H1 (cell line): ENCODE data around the gene RHOU. TPM values are rescaled to one million over a fixed set of nuclear protein-coding genes. Genes with fewer than 3 reads are reported as not detected.

ENCODE experiments used
- CTCF ChIA-PET: fragments of 300-600 bp; sonication (Branson Sonifier 250); formaldehyde crosslinking; loops from one replicate; lab custom pipeline; 2021; ENCODE audit not compliant: partially characterized antibody; lab: Charles Lee
- POLR2A ChIA-PET: fragments of 300-600 bp; sonication (Branson Sonifier 250); formaldehyde crosslinking; loops from one replicate; lab custom pipeline; 2021; ENCODE audit warnings: inconsistent platforms; ENCODE audit not compliant: partially characterized antibody; lab: Charles Lee
- DNase-seq, 2 experiments: peaks; one replicate each; pipeline versions ENCODE4 v3.0.0 to v3.0.0-alpha.2; 2010 to 2022; ENCODE audit warnings: low spot score in 2 of 2, low read depth in 1 of 2, mixed read lengths in 1 of 2
- FAIRE-seq: peaks from 2 replicates; lab custom pipeline; 2011; peaks lifted over from hg19 to GRCh38; lab: Jason Lieb, UNC
- H2AFZ ChIP-seq: 2 replicates; pipeline ENCODE4 v1.8.1; 2012; ENCODE audit warnings: low read length, inconsistent platforms
- H2AK5ac ChIP-seq: 2 replicates; pipeline ENCODE4 v1.6.1; 2013; ENCODE audit warnings: low read depth, low read length
- H2BK120ac ChIP-seq: replicated peaks from 2 replicates; pipeline ENCODE3; 2013; ENCODE audit warnings: low read depth, low read length, inconsistent platforms
- H2BK12ac ChIP-seq: 2 replicates; pipeline ENCODE4 v1.6.1; 2013; ENCODE audit warnings: low read depth, low read length
- H2BK15ac ChIP-seq: 2 replicates; pipeline ENCODE4 v1.6.1; 2013; ENCODE audit warnings: low read length
- H2BK20ac ChIP-seq: 2 replicates; pipeline ENCODE4 v1.6.1; 2013; ENCODE audit warnings: low read length
- H2BK5ac ChIP-seq: 2 replicates; pipeline ENCODE4 v1.6.1; 2013; ENCODE audit warnings: low read depth, low read length
- H3K14ac ChIP-seq: 2 replicates; pipeline ENCODE4 v1.6.1; 2013; ENCODE audit warnings: inconsistent platforms; ENCODE audit not compliant: insufficient read length
- H3K18ac ChIP-seq: 2 replicates; pipeline ENCODE4 v1.6.1; 2013; ENCODE audit warnings: low read length; ENCODE audit errors: extremely low read depth
- H3K23ac ChIP-seq: 2 replicates; pipeline ENCODE4 v1.6.1; 2013; ENCODE audit warnings: inconsistent platforms; ENCODE audit not compliant: insufficient read length
- H3K23me2 ChIP-seq: 2 replicates; pipeline ENCODE4 v1.6.1; 2013; ENCODE audit warnings: low read depth, low read length
- H3K27ac ChIP-seq: 2 replicates; pipeline ENCODE4 v1.6.1; 2011; ENCODE audit warnings: low read depth, low read length, inconsistent platforms
- H3K27me3 ChIP-seq, 4 experiments: replicated peaks in 1 of 4; 1 replicate in 1 of 4; 2 replicates in 3 of 4; pipeline versions ENCODE4 v1.6.1 to v1.8.1; 2011 to 2013; ENCODE audit warnings: low read length in 3 of 4, mild to moderate bottlenecking in 3 of 4, inconsistent platforms in 2 of 4, mixed read lengths in 2 of 4, moderate library complexity in 1 of 4; ENCODE audit not compliant: control insufficient read depth in 3 of 4, insufficient read depth in 3 of 4; ENCODE audit errors: extremely low read depth in 1 of 4
- H3K36me3 ChIP-seq, 4 experiments: 2 replicates each; pipeline versions ENCODE4 v1.6.1 to v1.8.1; 2011 to 2013; ENCODE audit warnings: mild to moderate bottlenecking in 4 of 4, low read length in 3 of 4, moderate library complexity in 2 of 4, control low read depth in 1 of 4, inconsistent platforms in 1 of 4; ENCODE audit not compliant: insufficient read depth in 4 of 4, control insufficient read depth in 2 of 4
- H3K4ac ChIP-seq: replicated peaks from 2 replicates; pipeline ENCODE3; 2013; ENCODE audit warnings: low read length, low read depth, mixed read lengths, inconsistent platforms; ENCODE audit not compliant: insufficient read length
- H3K4me1 ChIP-seq, 4 experiments: replicated peaks in 1 of 4; 1 replicate in 1 of 4; 2 replicates in 3 of 4; pipeline versions ENCODE4 v1.6.1 to v1.8.1; 2011 to 2013; ENCODE audit warnings: low read length in 3 of 4, inconsistent platforms in 2 of 4, mixed read lengths in 1 of 4; ENCODE audit not compliant: insufficient read depth in 4 of 4, control insufficient read depth in 3 of 4
- H3K4me2 ChIP-seq, 2 experiments: 2 replicates each; pipeline versions ENCODE4 v1.6.1 to v1.8.1; 2011 to 2013; ENCODE audit warnings: low read depth in 2 of 2, low read length in 2 of 2, control low read depth in 1 of 2, inconsistent platforms in 1 of 2, mild to moderate bottlenecking in 1 of 2; ENCODE audit not compliant: insufficient read depth in 1 of 2
- H3K4me3 ChIP-seq, 4 experiments: fragments of 200-600, 300-600 bp in 1 of 4; sonication (generic), shearing (Covaris generic), sonication (Bioruptor Twin) in 1 of 4; 2 replicates each; pipeline versions ENCODE4 v1.5.1 to v1.8.1; 2011 to 2016; ENCODE audit warnings: low read length in 4 of 4, low read depth in 3 of 4, control low read depth in 2 of 4, inconsistent platforms in 2 of 4, mild to moderate bottlenecking in 2 of 4, mixed read lengths in 1 of 4, moderate library complexity in 1 of 4; ENCODE audit not compliant: insufficient read depth in 2 of 4; ENCODE audit errors: extremely low read depth in 1 of 4
- H3K56ac ChIP-seq: replicated peaks from 2 replicates; pipeline ENCODE3; 2013; ENCODE audit warnings: low read depth, mild to moderate bottlenecking, mixed read lengths, low read length, inconsistent platforms; ENCODE audit not compliant: insufficient read length
- H3K79me1 ChIP-seq: 2 replicates; pipeline ENCODE4 v1.6.1; 2013; ENCODE audit warnings: low read depth, low read length, control low read depth
- H3K79me2 ChIP-seq, 2 experiments: 2 replicates each; pipeline versions ENCODE4 v1.6.1 to v1.8.1; 2012 to 2013; ENCODE audit warnings: low read length in 2 of 2, mild to moderate bottlenecking in 2 of 2, inconsistent platforms in 1 of 2; ENCODE audit not compliant: insufficient read depth in 2 of 2, control insufficient read depth in 1 of 2
- H3K9ac ChIP-seq, 4 experiments: replicated peaks in 1 of 4; 1 replicate in 1 of 4; 2 replicates in 3 of 4; pipeline versions ENCODE4 v1.6.1 to v1.8.1; 2011 to 2013; ENCODE audit warnings: low read depth in 3 of 4, low read length in 3 of 4, control low read depth in 2 of 4, mild to moderate bottlenecking in 2 of 4, moderate library complexity in 2 of 4, inconsistent platforms in 1 of 4; ENCODE audit errors: extremely low read depth in 1 of 4
- H3K9me3 ChIP-seq, 2 experiments: 2 replicates each; pipeline versions ENCODE4 v1.6.1 to v1.8.1; 2012 to 2013; ENCODE audit warnings: mild to moderate bottlenecking in 2 of 2, moderate library complexity in 2 of 2, control low read depth in 1 of 2, inconsistent platforms in 1 of 2, low read depth in 1 of 2, low read length in 1 of 2, mixed read lengths in 1 of 2; ENCODE audit not compliant: insufficient read depth in 2 of 2
- H4K20me1 ChIP-seq, 2 experiments: replicated peaks in 1 of 2; 2 replicates each; pipeline versions ENCODE3 to v1.8.1; 2011 to 2013; ENCODE audit warnings: inconsistent platforms in 2 of 2, low read length in 2 of 2, mild to moderate bottlenecking in 1 of 2; ENCODE audit not compliant: insufficient read depth in 2 of 2, control insufficient read depth in 1 of 2
- H4K5ac ChIP-seq: 2 replicates; pipeline ENCODE4 v1.6.1; 2013; ENCODE audit warnings: low read length, low read depth, mixed read lengths, inconsistent platforms; ENCODE audit not compliant: insufficient read length
- H4K8ac ChIP-seq: 2 replicates; pipeline ENCODE4 v1.8.0; 2013; ENCODE audit warnings: mild to moderate bottlenecking, moderate library complexity, low read length, inconsistent platforms; ENCODE audit not compliant: insufficient read depth; ENCODE audit errors: extremely low read depth
- H4K91ac ChIP-seq: replicated peaks from 2 replicates; pipeline ENCODE3; 2013; ENCODE audit warnings: low read length, mixed read lengths, inconsistent platforms; ENCODE audit not compliant: insufficient read length
- ASH2L ChIP-seq: fragments of 200-600, 300-600 bp; sonication (generic); IDR thresholded peaks from one replicate; pipeline ENCODE4 v1.7.1; 2017; ENCODE audit warnings: low read length
- BCL11A ChIP-seq, 2 experiments: IDR thresholded peaks; one replicate each; pipeline ENCODE4 v1.6.1; 2011; ENCODE audit warnings: low read depth in 2 of 2, low read length in 2 of 2, mild to moderate bottlenecking in 2 of 2
- CHD1 ChIP-seq: IDR thresholded peaks from 2 replicates; pipeline ENCODE4 v1.6.1; 2012; ENCODE audit warnings: low read depth, low read length, improper control_type of control experiment
- GTF2F1 ChIP-seq: IDR thresholded peaks from 2 replicates; pipeline ENCODE4 v1.6.1; 2012; ENCODE audit warnings: low read depth, low read length, improper control_type of control experiment, borderline replicate concordance
- KDM1A ChIP-seq: fragments of 200-600, 300-600 bp; sonication (generic); IDR thresholded peaks from 2 replicates; pipeline ENCODE4 v1.7.1; 2016; ENCODE audit warnings: mild to moderate bottlenecking, low read length, borderline replicate concordance
- MAFK ChIP-seq: IDR thresholded peaks from 2 replicates; pipeline ENCODE4 v1.6.1; 2012; ENCODE audit warnings: low read depth, mild to moderate bottlenecking, improper control_type of control experiment, low read length
- RXRA ChIP-seq: IDR thresholded peaks from 2 replicates; pipeline ENCODE4 v1.6.1; 2011; ENCODE audit warnings: low read depth, mild to moderate bottlenecking, low read length, moderate library complexity; ENCODE audit not compliant: insufficient read depth
- SIN3A ChIP-seq, 2 experiments: IDR thresholded peaks in 1 of 2; conservative IDR thresholded peaks in 1 of 2; 2 replicates each; pipeline ENCODE4 v1.6.1; 2011 to 2012; ENCODE audit warnings: low read length in 2 of 2, improper control_type of control experiment in 1 of 2, low read depth in 1 of 2, mild to moderate bottlenecking in 1 of 2
- SIX5 ChIP-seq: IDR thresholded peaks from 2 replicates; pipeline ENCODE4 v1.6.1; 2011; ENCODE audit warnings: mild to moderate bottlenecking, low read depth, low read length
- TBP ChIP-seq: IDR thresholded peaks from 2 replicates; pipeline ENCODE4 v1.6.1; 2011; ENCODE audit warnings: low read depth, low read length, improper control_type of control experiment
- WGBS, 2 experiments: shearing (Covaris generic) in 1 of 2; methylation state at CpG; one replicate each; pipeline versions ENCODE4 v1.1.6 to v1.1.7; 2013 to 2015; ENCODE audit warnings: low lambda C conversion rate in 2 of 2, mixed read lengths in 2 of 2, inconsistent platforms in 1 of 2, low coverage in 1 of 2, missing lambda C conversion rate in 1 of 2; ENCODE audit not compliant: insufficient replicate concordance in 2 of 2, insufficient coverage in 1 of 2, insufficient read length in 1 of 2; ENCODE audit errors: extremely low coverage in 1 of 2, missing lambda C conversion rate in 1 of 2; 5-methylcytosine and 5-hydroxymethylcytosine counted together
- polyA plus RNA-seq, 7 experiments: library from polyadenylated mRNA; depleted of rRNA in 3 of 7; stranded (reverse) in 5 of 7; unstranded in 2 of 7; fragments of >200 nt in 5 of 7; fragments of 200-250 nt in 2 of 7; gene quantifications; 1 replicate in 5 of 7; 2 replicates in 1 of 7; 4 replicates in 1 of 7; pipeline versions ENCODE4 v1.2.1 to v1.2.3, GENCODE V29; 2011 to 2013; ENCODE audit warnings: missing spikeins in 2 of 7, mixed read lengths in 2 of 7
- total RNA-seq: library from RNA; stranded (reverse); fragmentation: NEBNext Ultra II Directional; extraction: Animal tissue kit (Norgen Biotek cat#: 25700); gene quantifications from 2 replicates; pipeline ENCODE4 v1.2.1, GENCODE V29; 2021
- TF ChIP-seq, protein P1 (sequence below): IDR thresholded peaks from 2 replicates; pipeline ENCODE4 v1.6.1; 2012; ENCODE audit warnings: inconsistent platforms

Gene RHOU
- total and polyA plus RNA-seq, 2 of the 8 experiments (the other 6 are each of a cell fraction or from before 2014, with no cell fraction given), result 3.0 to 3.4 TPM

- H4K91ac ChIP-seq, result no peak overlapping the region
- 86% methylated on average over 9 of the region's 9 CpGs; no CpG with 5 or more reads in 1 of the 2 experiments for WGBS, 2 experiments
- H2BK12ac ChIP-seq, result no peak overlapping the region
- TF ChIP-seq, protein P1, sequence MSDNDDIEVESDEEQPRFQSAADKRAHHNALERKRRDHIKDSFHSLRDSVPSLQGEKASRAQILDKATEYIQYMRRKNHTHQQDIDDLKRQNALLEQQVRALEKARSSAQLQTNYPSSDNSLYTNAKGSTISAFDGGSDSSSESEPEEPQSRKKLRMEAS, result no peak
- no peak for TF ChIP-seq SIN3A (conservative IDR thresholded peaks at IDR 0.05 in 1 of 2, IDR thresholded peaks at IDR 0.05 in 1 of 2; ENCODE audit: low read depth in 1 of 2, low read length in 2 of 2)
- no peak for TF ChIP-seq CHD1
- TF ChIP-seq SIX5, result no peak
- TF ChIP-seq TBP, result no peak
- TF ChIP-seq GTF2F1, result no peak
- no peak for TF ChIP-seq RXRA
- TF ChIP-seq ASH2L, result no peak
- no peak for TF ChIP-seq BCL11A (IDR thresholded peaks at IDR 0.05; ENCODE audit: low read depth in 2 of 2, low read length in 2 of 2)
- TF ChIP-seq MAFK, result no peak
- TF ChIP-seq KDM1A, result no peak
Measured at GRCh38 chr1:228695015-228695955, 40.0 kb upstream of the RHOU start.

More at GRCh38 chr1:228695015-228695955, 40.0 kb upstream of the RHOU start:
- no peak overlapping the region for H4K5ac ChIP-seq
- H3K4me2 ChIP-seq, result no peak overlapping the region
- no peak overlapping the region for H4K8ac ChIP-seq
- H3K56ac ChIP-seq, result no peak overlapping the region
- no peak overlapping the region for H3K14ac ChIP-seq
- no peaks in the 10 kb centered on the region for H3K4me1 ChIP-seq
- no peak overlapping the region for H3K18ac ChIP-seq
- no peaks in the 10 kb centered on the region for H3K9me3 ChIP-seq
- H3K9ac ChIP-seq, result no peak overlapping the region
- no peaks in the 10 kb centered on the region for H3K23me2 ChIP-seq
- no peaks in the 10 kb centered on the region for H3K79me2 ChIP-seq
- CTCF ChIA-PET, result interaction anchor here (0.6 to 1.0 kb wide), 2 partner anchors 290 to 512 kb away, joined by 3 read pairs; no protein-coding TSS in a partner anchor
- H3K27me3 ChIP-seq, result no peaks in the 10 kb centered on the region
- no peaks in the 10 kb centered on the region for H3K36me3 ChIP-seq
- no peak overlapping the region for H3K23ac ChIP-seq
- H2AK5ac ChIP-seq, result no peak overlapping the region
- FAIRE-seq (no peak), DNase-seq (no peak)
- H2BK120ac ChIP-seq, result no peak overlapping the region
- H3K4me3 ChIP-seq, result no peak overlapping the region
- no peak overlapping the region for H2BK20ac ChIP-seq
- no peaks in the 10 kb centered on the region for H3K79me1 ChIP-seq
- H3K4ac ChIP-seq, result no peak overlapping the region
- H4K20me1 ChIP-seq, result no peaks in the 10 kb centered on the region
- no peak overlapping the region for H2AFZ ChIP-seq
- POLR2A ChIA-PET, result no interaction called here
- H2BK15ac ChIP-seq, result no peak overlapping the region
- no peak overlapping the region for H3K27ac ChIP-seq
- H2BK5ac ChIP-seq, result no peak overlapping the region
